Stimulated activated CD4-positive, alpha-beta T cell treated with anti-CD3 and anti-CD28 coated beads, Interleukin-15, amount 100 ng/mL, for 1 hour (primary cell): ENCODE data around the gene RAB39A.
A peak's percentile ranks its signal among the peaks of the same experiment; 100 is the strongest.
"Not testable (repeated sequence)": the region's sequence is repeated elsewhere in the genome, so short reads cannot be mapped to it uniquely, and the experiment has no call there.

Experiments
- DNase-seq, 2 donors: peaks; one replicate each; pipeline ENCODE4 v3.0.0-alpha.2; 2020; ENCODE audit warnings: low read depth in 1 of 2, low spot score in 1 of 2

The RAB39A gene

GRCh38 chr11:107928046-107928766 is at the start of gene RAB39A:
Gene RAB39A (plus strand): TSS chr11:107928448. CDS start chr11:107928569, 121 bp downstream.
- peak; percentile 32 to 35 for DNase-seq

GRCh38 chr11:107881471-107881870 is 46.8 kb upstream of the RAB39A start:
- DNase-seq: not testable (repeated sequence)

- DNase-seq: no peak
Observed at GRCh38 chr11:107882095-107882820, 46.0 kb upstream of the RAB39A start.

GRCh38 chr11:107898270-107898669 is 30.0 kb upstream of the RAB39A start:
- DNase-seq: no peak

GRCh38 chr11:107908211-107908610 is 20.0 kb upstream of the RAB39A start:
- no peak for DNase-seq

GRCh38 chr11:107912415-107912814 is 15.8 kb upstream of the RAB39A start:
- DNase-seq: not testable (repeated sequence)

GRCh38 chr11:107915229-107915628 is 13.0 kb upstream of the RAB39A start:
- DNase-seq: no peak

GRCh38 chr11:107916671-107917241 is 11.5 kb upstream of the RAB39A start:
- peak in 1 of 2 donors; percentile 10 for DNase-seq

- no peak for DNase-seq
Observed at GRCh38 chr11:107921997-107922396, 6.3 kb upstream of the RAB39A start.

- DNase-seq: not testable (repeated sequence)
Observed at GRCh38 chr11:107923519-107923918, 4.7 kb upstream of the RAB39A start.

- DNase-seq: no peak
Observed at GRCh38 chr11:107924306-107924705, 3.9 kb upstream of the RAB39A start.

- DNase-seq: no peak
Observed at GRCh38 chr11:107927559-107927958, 689 bp upstream of the RAB39A start.

- no peak for DNase-seq
Observed at GRCh38 chr11:107928767-107929507, 689 bp downstream of the RAB39A start.

GRCh38 chr11:107929611-107930200 is 1.5 kb downstream of the RAB39A start:
- DNase-seq: no peak

- no peak for DNase-seq
Observed at GRCh38 chr11:107931206-107931605, 3.0 kb downstream of the RAB39A start.

GRCh38 chr11:107947904-107948303 is 19.7 kb downstream of the RAB39A start:
- no peak for DNase-seq

GRCh38 chr11:107948328-107948727 is 20.1 kb downstream of the RAB39A start:
- DNase-seq: not testable (repeated sequence)

- DNase-seq: no peak
Observed at GRCh38 chr11:107951155-107951554, 22.9 kb downstream of the RAB39A start.

GRCh38 chr11:107953446-107953845 is 25.2 kb downstream of the RAB39A start:
- DNase-seq: no peak

- DNase-seq: no peak
Observed at GRCh38 chr11:107956543-107956942, 28.3 kb downstream of the RAB39A start.

- DNase-seq: no peak
Observed at GRCh38 chr11:107957109-107957588, 28.9 kb downstream of the RAB39A start.
